Muscle layer of duodenum (tissue), 2 donors: ENCODE results near the gene C1orf174.

ENCODE experiments used
- H3K27ac ChIP-seq: one replicate; pipeline ENCODE4 v1.7.0; 2013; ENCODE audit warnings: mild to moderate bottlenecking, low read length
- H3K27me3 ChIP-seq: one replicate; pipeline ENCODE4 v1.7.0; 2013; ENCODE audit warnings: low read depth, mild to moderate bottlenecking, control low read depth, low read length
- H3K36me3 ChIP-seq, 2 donors: one replicate each; pipeline ENCODE4 v1.7.0; 2013; ENCODE audit warnings: low read length in 2 of 2, control low read depth in 1 of 2, mild to moderate bottlenecking in 1 of 2; ENCODE audit not compliant: insufficient read depth in 2 of 2, control insufficient read depth in 1 of 2
- H3K4me1 ChIP-seq, 2 donors: one replicate each; pipeline ENCODE4 v1.7.0; 2013; ENCODE audit warnings: low read length in 2 of 2, mild to moderate bottlenecking in 2 of 2, control low read depth in 1 of 2, moderate library complexity in 1 of 2; ENCODE audit not compliant: insufficient read depth in 2 of 2, control insufficient read depth in 1 of 2
- H3K4me3 ChIP-seq, 2 donors: one replicate each; pipeline ENCODE4 v1.7.0; 2013; ENCODE audit warnings: low read length in 2 of 2, low read depth in 1 of 2, mild to moderate bottlenecking in 1 of 2
- H3K9me3 ChIP-seq, 2 donors: one replicate each; pipeline ENCODE4 v1.7.0; 2013; ENCODE audit warnings: low read length in 2 of 2, control low read depth in 1 of 2, mild to moderate bottlenecking in 1 of 2; ENCODE audit not compliant: control insufficient read depth in 1 of 2
- donor health status: healthy.

Gene C1orf174

DNA sequence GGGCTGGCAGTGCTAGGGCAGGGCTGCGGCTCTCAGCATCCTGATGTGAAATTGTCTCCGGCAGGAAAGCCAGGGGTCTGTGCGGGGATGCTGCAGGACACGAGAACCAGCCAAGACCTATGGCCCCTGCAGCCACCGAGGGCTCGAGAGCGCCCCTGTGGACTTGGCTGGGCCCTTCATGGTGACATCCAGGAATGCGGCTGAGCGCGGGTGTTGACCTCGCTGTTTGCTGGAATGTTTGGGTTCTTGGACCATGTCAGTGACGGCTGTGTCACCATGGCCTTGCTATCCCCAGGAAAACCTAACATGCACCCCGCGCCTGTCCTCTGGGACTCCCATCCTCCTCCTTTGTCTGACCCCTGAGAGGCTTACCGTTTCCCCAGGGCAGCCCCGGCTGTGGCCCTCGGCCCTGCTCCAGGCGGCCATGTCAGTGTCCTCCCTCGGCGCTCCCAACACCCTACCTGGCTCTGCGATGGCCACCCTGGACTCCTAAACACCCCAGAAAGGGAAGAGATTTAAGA lies 14.3 kb upstream of the C1orf174 start:
- no peaks in the 10 kb centered on the region for H3K9me3 ChIP-seq
- no peak overlapping the region for H3K4me3 ChIP-seq
- no peaks in the 10 kb centered on the region for H3K27me3 ChIP-seq

DNA sequence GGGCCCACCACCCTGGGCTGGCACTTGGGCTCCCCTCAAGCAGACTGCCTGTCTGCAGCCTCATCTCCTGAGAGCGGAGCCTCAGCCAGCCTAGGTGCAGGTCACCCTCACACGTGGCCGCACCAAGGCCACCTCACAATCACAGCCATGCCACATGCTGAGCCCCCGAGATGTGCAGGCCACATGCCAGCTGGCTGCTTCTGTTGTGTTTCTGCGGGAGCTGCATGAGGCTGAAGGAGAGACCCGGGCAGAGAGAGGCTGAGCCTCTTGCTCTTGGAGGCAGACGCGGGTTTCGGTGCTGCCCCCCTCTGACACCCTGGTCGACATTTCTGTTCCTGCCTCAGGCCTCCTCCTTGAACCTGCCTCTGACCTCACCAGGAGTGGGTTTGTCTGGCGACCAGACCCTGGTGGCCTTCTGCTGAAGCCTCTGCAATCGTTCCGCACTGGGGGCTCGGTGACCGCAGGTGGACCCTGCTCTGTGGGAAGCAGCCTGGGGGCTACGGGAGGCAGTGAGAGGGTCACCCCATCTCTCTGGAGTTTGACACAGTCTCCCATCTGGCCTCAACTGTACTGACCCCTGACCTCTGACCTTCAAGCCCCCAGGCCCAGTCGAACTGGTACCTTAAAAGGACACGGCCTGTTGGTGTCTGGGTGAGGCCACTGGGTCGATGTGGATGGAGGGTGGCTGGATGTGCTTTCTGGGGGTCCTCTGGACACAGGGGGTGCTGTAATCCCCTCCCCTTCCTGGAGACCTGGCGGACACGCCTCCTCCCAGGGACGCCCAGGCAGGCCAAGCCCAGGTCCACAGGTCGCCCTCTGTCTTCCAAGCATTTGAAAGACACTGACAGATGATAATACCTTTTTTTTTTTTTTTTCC lies 13.0 kb upstream of the C1orf174 start:
- Histone ChIP-seq H3K4me3 (no peak overlapping the region), H3K4me1 (peaks cover 0 to 5% of the 10 kb centered on the region in 2 donors), H3K27me3 (no peaks in the 10 kb centered on the region), H3K9me3 (no peaks in the 10 kb centered on the region), H3K27ac (no peak overlapping the region), H3K36me3 (no peaks in the 10 kb centered on the region)

More for the DNA sequence above, 14.3 kb upstream of the C1orf174 start:
- Histone ChIP-seq H3K4me1 (peaks cover 0 to 5% of the 10 kb centered on the region in 2 donors), H3K27ac (no peak overlapping the region), H3K36me3 (no peaks in the 10 kb centered on the region)

DNA sequence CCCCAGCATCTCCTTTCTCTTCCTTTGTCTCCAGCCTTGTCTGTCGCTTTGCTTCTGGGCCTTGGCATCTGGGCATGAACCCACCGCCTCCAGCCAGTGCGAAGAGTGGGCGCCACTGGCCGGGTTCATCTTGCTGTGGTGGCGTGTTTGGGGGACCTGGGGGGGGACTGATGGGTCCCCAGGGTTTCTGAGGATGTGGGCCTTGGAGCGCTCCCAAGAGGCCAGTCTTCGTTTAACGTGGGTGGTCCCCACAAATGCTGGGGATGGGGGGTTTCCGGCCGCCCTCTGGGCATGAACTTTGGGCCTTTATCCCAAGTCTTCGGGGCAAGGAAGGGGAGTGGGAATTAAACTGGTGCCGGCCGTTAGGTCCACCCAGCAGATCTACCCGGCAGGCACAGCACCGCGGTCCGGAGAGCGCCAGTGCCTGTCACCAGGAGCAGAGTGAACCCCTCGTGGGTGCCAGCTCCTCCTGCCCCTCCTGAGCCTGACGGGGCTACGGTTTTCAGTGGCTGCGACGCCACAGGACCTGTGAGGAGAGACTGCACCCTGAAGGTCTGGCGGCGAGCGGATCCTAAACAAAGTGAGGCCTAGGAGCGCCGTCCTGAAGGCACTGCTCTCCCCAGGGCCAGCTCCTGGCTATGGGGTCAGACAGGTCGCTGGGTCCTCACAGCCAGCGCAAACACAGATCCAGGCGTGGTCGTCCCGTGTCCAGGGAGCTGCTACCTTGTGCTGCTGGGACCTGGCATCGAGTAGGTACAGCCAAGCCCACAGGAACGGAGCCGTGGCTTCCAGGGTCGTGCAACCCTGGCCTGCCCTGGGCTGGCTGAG lies 12.1 kb upstream of the C1orf174 start:
- H3K4me3 ChIP-seq: no peak overlapping the region
- no peaks in the 10 kb centered on the region for H3K27me3 ChIP-seq
- H3K27ac ChIP-seq: no peak overlapping the region
- no peaks in the 10 kb centered on the region for H3K36me3 ChIP-seq
- no peaks in the 10 kb centered on the region for H3K9me3 ChIP-seq
- H3K4me1 ChIP-seq: peaks cover 0 to 5% of the 10 kb centered on the region in 2 donors

DNA sequence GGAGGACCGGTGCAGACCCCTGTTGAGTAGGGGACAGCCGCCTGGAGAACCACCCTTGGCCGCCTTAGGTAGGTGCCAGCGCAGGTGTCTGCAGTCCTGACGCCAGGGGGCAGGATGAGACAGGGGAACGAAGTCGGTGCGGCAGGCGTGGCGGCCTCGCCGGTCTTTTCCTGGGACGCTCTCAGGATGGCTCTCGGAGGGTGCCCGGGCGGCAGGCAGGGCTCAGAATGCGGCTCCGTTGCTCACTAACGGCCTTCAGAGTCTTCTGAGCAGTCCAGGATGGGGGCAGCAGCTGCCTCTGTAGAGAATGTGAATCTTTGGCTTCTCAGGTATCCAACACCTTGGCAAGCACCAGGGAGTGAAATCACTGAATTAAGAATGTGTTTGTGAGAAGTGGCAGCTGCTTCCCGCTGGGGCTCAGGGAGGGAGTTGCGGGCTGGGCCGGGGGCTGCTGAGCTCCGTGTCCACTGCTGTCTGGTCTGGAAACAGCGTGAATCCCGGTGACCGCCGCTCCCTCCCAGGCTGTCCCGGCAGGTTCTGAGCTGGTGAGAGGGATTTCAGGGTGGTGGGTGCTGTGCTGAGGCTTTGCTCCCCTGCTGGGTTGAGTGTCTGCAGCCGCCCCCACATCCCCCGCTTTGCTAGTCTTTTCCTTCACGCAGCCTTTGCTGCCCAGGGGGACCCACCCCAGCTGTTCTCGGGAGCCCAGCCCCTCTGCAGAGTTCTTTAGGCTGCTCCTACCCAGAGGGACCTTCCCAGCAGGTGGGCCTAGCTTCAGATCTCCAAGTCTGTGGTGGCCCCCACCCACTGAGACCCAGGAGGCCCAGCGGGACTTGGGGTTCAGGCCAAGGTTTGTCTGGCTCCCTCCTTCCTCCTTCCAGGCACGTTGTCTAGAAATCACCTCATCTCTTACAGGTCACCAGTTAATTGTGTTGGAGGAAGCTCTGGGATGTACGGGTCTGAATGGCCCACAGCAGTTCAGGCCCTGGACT lies 11.1 kb upstream of the C1orf174 start:
- no peaks in the 10 kb centered on the region for H3K36me3 ChIP-seq
- peaks cover 0 to 5% of the 10 kb centered on the region in 2 donors for H3K4me1 ChIP-seq
- no peak overlapping the region for H3K27ac ChIP-seq
- H3K9me3 ChIP-seq: no peaks in the 10 kb centered on the region
- no peak overlapping the region for H3K4me3 ChIP-seq
- H3K27me3 ChIP-seq: no peaks in the 10 kb centered on the region

- no peak overlapping the region for H3K4me3 ChIP-seq
- peaks cover 0 to 5% of the 10 kb centered on the region in 2 donors for H3K4me1 ChIP-seq
- no peaks in the 10 kb centered on the region for H3K27me3 ChIP-seq
- H3K36me3 ChIP-seq: no peaks in the 10 kb centered on the region
- H3K9me3 ChIP-seq: no peaks in the 10 kb centered on the region
- H3K27ac ChIP-seq: no peak overlapping the region
Observed at GRCh38 chr1:3910049-3910731, 10.1 kb upstream of the C1orf174 start.

- Histone ChIP-seq H3K4me1 (peaks cover 0 to 5% of the 10 kb centered on the region in 2 donors), H3K9me3 (no peaks in the 10 kb centered on the region), H3K4me3 (no peak overlapping the region), H3K27me3 (no peaks in the 10 kb centered on the region), H3K27ac (no peak overlapping the region), H3K36me3 (no peaks in the 10 kb centered on the region)
Observed at GRCh38 chr1:3909615-3910014, 9.5 kb upstream of the C1orf174 start.

DNA sequence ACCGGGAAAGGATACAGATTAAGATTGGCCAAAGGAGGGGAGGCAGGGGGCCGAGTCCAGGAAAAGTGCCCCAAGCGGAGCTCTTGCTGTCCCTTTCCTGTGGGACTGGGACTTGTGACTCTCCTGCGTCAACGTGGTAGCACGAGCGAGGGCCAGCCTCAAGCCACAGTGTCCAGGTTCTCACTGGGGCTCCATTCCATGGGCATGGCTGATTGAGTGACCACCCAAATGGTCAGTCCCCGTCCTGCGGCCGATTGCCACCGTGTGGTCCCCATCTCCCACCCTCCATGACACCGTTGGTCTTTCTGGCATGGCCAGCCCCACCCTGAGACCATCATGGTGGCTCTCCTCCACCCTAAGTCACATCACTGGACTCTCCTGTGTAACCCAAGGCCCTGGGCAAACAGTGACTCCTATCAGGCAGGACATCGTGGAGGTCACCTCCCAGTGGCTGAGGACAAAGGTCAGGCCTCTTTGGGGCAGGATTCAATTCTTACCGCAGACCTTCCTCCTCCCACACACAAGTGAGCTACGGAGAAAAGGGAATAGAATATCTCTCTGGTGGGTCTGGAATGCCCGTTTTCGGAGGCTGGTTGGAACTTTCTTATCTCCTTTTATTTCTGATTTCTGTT lies 8.9 kb upstream of the C1orf174 start:
- Histone ChIP-seq H3K36me3 (no peaks in the 10 kb centered on the region), H3K27me3 (no peaks in the 10 kb centered on the region), H3K4me1 (peaks cover 0 to 5% of the 10 kb centered on the region in 2 donors), H3K4me3 (no peak overlapping the region), H3K9me3 (no peaks in the 10 kb centered on the region), H3K27ac (no peak overlapping the region)

- H3K27ac ChIP-seq: no peak overlapping the region
- no peaks in the 10 kb centered on the region for H3K36me3 ChIP-seq
- peaks cover 0 to 5% of the 10 kb centered on the region in 2 donors for H3K4me1 ChIP-seq
- H3K9me3 ChIP-seq: no peaks in the 10 kb centered on the region
- no peak overlapping the region for H3K4me3 ChIP-seq
- H3K27me3 ChIP-seq: no peaks in the 10 kb centered on the region
Observed at GRCh38 chr1:3907621-3908165, 7.6 kb upstream of the C1orf174 start.

DNA sequence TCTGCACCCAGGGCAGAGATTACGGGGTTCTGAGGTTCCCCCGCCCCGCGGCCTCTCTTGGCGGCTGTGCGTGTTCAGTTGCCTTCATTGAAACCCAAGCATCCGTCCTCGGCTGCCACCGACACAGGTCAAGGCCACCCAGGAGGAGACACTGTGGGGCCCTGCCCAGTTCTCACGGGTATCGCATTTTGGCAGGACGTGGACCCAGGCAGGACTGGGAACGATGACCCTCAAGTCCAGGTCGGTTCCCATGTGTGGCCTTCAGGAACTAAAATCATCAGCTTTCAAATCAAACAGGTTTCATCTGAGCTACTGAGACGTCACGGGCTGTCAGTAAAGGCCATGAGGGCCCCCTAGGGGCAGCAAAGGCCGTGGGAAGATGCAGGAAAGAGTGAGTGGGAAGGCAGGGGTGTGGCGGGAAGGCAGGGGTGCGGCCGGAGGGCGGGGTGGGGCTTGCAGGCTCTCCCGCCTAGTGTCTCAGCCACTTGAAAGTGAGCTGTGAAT lies 7.0 kb upstream of the C1orf174 start:
- H3K27ac ChIP-seq: no peak overlapping the region
- H3K4me1 ChIP-seq: peaks cover 0 to 5% of the 10 kb centered on the region in 2 donors
- H3K27me3 ChIP-seq: no peaks in the 10 kb centered on the region
- H3K9me3 ChIP-seq: no peaks in the 10 kb centered on the region
- no peak overlapping the region for H3K4me3 ChIP-seq
- no peaks in the 10 kb centered on the region for H3K36me3 ChIP-seq
